Suprapubic skin (tissue), 4 donors: Measurements from ENCODE around the gene EPN2.

ENCODE experiments used
- POLR2A ChIP-seq, 2 donors: fragments of 450-650 bp; IDR thresholded peaks; one replicate each; pipeline ENCODE4 v1.6.1; 2017; ENCODE audit warnings: antibody characterized with exemption in 2 of 2, mild to moderate bottlenecking in 2 of 2, moderate library complexity in 2 of 2
- POLR2AphosphoS5 ChIP-seq, 3 donors: sonication (generic); formaldehyde crosslinking; IDR thresholded peaks; one replicate each; pipeline ENCODE4 v1.6.1; 2017; ENCODE audit warnings: antibody characterized with exemption in 3 of 3
- TF ChIP-seq, protein P1 (sequence below), 2 donors: fragments of 200-600 bp in 1 of 2; fragments of 450-650 bp in 1 of 2; sonication (generic) in 1 of 2; IDR thresholded peaks; one replicate each; pipeline ENCODE4 v1.5.1; 2016 to 2019; ENCODE audit warnings: antibody characterized with exemption in 2 of 2, mild to moderate bottlenecking in 1 of 2, moderate library complexity in 1 of 2

GRCh38 chr17:19306160-19307111 is 69.3 kb downstream of the EPN2 start:
- TF ChIP-seq, protein P1, sequence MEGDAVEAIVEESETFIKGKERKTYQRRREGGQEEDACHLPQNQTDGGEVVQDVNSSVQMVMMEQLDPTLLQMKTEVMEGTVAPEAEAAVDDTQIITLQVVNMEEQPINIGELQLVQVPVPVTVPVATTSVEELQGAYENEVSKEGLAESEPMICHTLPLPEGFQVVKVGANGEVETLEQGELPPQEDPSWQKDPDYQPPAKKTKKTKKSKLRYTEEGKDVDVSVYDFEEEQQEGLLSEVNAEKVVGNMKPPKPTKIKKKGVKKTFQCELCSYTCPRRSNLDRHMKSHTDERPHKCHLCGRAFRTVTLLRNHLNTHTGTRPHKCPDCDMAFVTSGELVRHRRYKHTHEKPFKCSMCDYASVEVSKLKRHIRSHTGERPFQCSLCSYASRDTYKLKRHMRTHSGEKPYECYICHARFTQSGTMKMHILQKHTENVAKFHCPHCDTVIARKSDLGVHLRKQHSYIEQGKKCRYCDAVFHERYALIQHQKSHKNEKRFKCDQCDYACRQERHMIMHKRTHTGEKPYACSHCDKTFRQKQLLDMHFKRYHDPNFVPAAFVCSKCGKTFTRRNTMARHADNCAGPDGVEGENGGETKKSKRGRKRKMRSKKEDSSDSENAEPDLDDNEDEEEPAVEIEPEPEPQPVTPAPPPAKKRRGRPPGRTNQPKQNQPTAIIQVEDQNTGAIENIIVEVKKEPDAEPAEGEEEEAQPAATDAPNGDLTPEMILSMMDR (IDR thresholded peaks at IDR 0.05): no peak
- TF ChIP-seq POLR2A (IDR thresholded peaks at IDR 0.05) (no peak), POLR2AphosphoS5 (IDR thresholded peaks at IDR 0.05) (no peak)
